Measurements from ENCODE around the gene GLIS2. TPM values are rescaled to one million over a fixed set of nuclear protein-coding genes. Genes with fewer than 3 reads are reported as not detected.
A peak's percentile ranks its signal among the peaks of the same experiment; 100 is the strongest.
"Not testable (repeated sequence)": the region's sequence is repeated elsewhere in the genome, so short reads cannot be mapped to it uniquely, and the experiment has no call there.

GLIS2 gene
- total RNA-seq, 2 donors from 2014 or later, result 1.6 to 3.6 TPM

DNA sequence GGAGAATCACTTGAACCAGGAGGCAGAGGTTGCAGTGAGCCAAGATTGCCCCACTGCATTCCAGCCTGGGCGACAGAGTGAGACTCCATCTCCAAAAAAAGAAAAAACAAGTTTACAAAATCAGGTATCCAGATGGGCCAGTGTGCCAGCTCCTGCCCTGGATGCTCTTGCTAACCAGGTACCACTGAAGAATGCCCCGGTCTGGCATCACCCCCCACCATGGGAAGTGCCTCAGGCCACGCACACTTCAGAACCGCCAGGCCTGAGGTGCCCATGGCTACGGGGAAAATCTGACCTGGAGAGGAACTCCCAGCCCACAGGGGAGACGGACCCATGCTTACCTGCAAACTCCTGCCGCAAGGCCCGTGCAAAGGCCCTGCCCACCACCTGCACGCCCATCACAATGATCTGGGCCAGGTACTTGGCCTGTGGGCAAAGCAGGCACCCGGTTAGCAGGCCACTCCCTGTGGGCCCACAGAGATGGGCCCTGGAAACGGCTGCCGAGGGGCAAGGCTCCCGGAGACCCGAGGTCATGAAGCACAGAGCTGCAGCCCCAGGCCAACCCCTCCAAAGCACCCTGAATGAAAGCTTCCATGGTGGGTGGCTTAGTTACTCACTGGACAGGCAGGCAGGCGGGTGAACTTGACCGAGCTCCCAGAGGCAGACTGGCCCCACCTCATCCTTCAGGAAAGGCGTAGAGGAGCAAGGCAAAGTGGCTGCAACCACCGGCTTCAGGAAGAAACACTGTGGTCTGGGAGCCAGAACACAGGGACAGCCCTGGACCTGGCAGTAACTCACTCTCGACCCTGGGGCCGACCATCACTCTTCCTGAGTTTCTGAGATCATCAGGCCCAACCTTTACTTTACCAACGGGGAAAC, 27.2 kb downstream of the GLIS2 start:
- ATAC-seq (no peak), DNase-seq (no peak)
- intact Hi-C loops (cut with DNase I, micrococcal nuclease), result no loop called here

DNA sequence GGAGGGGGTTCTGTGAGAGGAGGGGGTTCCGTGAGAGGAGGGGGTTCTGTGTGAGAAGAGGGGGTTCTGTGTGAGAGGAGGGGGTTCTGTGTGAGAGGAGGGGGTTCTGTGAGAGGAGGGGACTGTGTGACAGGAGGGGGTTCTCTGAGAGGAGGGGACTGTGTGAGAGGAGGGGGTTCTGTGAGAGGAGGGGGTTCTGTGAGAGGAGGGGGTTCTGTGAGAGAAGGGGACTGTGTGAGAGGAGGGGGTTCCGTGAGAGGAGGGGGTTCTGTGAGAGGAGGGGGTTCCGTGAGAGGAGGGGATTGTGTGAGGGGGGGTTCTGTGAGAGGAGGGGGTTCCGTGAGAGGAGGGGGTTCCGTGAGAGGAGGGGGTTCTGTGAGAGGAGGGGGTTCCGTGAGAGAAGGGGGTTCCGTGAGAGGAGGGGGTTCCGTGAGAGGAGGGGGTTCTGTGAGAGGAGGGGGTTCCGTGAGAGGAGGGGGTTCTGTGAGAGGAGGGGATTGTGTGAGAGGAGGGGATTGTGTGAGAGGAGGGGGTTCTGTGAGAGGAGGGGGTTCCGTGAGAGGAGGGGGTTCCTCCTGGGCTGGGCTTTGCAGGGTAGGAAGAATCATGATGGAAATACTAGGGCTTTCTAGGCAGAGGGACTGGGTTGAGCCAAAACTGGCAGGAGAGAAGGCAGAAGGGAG, 28.6 kb downstream of the GLIS2 start:
- intact Hi-C loops (cut with DNase I, micrococcal nuclease); DNase-seq; ATAC-seq: not testable (repeated sequence)

DNA sequence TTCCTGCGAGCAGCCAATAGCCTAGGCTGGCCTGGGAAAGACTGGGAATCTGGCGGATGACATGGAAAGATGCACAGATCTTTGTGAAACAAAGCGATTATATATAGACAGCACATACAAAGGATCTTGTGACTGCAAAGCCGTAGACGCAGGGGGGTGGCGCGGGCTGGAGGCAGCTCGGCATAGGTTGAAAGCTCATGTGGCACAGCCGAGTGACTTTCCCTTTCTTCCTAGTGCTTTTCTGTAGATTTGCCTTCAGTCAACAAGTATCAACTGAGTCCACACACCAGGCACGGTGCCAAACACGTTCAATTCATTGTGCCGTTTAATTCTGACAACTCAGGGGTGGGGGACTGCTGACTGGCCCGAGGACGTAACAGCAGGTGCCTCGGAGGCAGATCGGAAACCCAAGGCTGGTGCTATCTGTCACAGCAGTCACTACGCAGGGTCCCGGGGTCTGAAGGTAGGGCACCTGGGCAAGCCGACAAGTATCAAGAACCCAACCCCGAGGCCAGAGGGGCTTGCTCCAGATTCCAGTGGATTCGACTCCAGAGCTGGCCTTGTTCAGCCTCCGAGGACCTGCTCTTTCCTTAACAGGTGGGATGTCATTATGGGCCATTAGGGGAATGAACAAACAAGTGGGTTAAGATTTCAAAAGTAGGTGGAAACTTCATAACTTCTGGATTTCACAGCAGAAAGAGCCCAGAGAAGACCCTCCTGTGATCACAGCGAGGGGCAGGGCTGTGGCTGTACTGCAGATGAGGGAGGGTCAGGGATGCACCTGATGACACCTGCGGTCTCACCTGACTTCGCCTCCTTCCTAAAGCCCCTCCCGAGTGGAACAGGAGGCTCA, 29.3 kb downstream of the GLIS2 start:
- no peak for ATAC-seq
- no peak for DNase-seq
- intact Hi-C loops (cut with DNase I, micrococcal nuclease), result no loop called here

DNA sequence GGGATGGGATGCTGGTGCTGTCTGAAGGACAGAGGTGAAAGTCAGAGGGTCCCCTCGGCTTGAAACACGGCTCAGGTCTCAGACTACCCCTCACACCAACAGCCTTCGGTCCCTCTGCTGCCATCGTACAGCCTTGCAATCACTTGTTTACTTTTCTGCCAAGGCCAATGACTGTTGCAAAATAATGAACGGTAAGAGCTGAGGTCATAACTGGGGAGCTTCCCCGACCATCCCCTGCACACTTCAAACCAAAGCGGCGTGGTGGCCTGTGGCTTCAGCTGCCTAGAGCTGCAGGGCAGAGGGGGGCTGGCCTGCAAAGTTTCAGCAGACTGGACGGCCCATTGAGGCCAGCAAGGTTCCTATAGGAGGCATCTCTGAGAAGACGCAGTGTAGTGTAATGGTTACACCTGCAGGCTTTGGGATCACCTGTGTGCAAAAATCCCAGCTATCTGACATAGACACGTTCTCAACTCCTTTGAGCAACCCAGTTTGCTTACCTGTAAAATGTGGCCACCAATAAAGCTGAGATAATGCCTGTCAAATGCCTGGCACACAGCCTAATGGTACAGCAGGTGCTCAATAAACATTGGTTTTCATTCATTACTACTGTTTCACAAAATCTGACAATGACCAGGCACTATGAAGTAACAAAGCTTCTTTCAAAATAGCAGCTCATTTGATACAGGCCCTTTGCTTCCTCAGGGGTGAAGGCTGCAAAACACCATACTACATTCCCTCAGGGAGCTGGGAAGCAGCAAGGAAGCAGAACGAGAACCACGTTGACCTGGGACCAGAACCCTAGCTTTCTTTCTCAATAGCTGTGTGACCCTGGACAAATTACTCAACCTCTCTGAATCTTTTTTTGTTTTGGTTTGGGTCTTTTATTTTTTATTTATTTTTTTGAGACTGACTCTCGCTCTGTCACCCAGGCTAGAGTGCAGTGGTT, 30.2 kb downstream of the GLIS2 start:
- no peak for DNase-seq
- peak; percentile 23 for ATAC-seq
- intact Hi-C loops (cut with DNase I, micrococcal nuclease), result no loop called here

DNA sequence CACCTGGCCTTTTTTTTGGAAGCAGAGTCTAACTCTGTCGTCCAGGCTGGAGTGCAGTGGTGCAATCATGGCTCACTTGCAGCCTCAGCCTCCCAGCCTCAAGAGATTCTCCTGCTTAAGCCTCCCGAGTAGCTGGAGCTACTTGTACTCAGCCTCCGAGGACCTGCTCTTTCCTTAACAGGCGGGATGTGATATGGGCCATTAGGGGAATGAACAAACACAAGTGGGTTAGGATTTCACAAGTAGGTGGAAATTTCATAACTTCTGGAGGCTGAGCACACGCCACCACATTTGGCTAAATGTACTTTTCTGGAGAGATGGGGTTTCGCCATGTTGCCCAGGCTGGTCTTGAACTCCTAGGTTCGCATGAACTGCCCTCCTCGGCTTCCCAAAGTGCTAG, 31.1 kb downstream of the GLIS2 start:
- ATAC-seq (no peak), DNase-seq (no peak)

DNA sequence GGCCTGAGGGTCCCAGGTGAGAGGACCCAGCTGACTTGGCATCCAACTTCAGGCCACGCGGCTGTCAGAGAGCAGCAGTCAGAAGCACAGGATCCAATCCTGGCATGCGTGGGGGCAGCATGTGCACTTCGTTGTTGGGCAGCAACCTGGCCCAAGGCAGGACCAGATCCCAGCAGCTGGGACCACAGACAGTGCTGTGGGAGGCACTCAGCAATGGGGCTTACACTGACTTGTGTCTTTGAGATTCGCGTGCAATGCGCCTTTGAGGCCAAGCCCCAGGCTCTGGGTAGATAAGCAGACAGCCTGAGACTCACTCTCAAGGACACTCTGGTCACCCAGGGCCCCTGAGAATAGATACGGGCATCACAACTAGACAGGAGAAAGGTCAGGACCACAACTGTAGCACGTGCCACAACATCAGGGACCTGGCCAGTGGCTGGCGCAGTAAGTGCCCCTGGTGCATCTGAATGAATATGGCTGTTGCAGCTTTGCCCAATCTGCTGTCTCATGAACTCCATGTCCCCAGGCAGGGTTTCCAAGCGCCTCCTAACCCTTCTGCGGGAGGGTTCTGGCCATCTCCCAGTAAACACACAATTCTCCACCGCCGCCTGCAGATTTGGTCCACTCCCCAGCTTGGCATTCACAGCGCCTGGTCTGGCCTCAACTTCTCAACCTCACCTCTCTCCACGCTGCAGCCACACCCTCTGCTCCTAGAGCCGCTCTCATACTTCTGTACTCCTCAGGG, 32.1 kb downstream of the GLIS2 start:
- ATAC-seq, result no peak
- intact Hi-C loops (cut with DNase I, micrococcal nuclease), result no loop called here
- no peak for DNase-seq

More for the DNA sequence above, 31.1 kb downstream of the GLIS2 start:
- intact Hi-C loops (cut with DNase I, micrococcal nuclease), result no loop called here

DNA sequence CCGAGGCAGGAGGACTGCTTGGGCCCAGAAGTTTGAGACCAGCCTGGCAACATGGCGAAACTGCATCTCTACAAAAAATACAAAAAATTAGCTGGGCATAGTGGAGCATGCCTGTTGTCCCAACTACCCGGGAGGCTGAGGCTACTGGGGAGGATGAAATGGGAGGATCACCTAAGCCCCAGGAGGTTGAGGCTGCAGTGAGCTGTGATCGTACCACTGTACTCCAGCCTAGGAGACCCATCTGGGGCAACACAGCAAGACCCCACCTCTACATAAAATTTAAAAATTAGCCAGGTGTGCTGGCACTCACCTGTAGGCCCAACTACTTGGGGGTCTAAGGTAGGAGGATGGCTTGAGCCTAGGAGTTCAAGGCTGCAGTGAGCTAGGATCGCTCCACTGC, 33.5 kb downstream of the GLIS2 start:
- no peak for DNase-seq
- ATAC-seq, result no peak
- intact Hi-C loops (cut with DNase I, micrococcal nuclease), result no loop called here

DNA sequence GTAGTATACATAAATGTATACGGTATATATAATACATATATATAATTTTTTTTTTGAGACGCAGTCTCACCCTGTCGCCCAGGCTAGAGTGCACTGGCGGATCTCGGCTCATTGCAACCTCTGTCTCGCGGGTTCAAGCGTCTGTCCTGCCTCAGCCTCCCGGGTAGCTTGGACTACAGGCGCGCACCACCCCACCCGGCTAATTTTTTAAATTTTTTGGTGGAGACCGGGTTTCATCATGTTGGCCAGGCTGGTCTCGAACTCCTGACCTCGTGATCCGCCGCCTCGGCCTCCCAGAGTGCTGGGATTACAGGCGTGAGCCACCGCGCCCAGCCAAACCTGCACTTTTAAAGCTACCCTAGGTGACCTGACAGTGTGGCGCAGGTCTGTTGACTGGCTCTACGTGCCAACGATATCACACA, 34.5 kb downstream of the GLIS2 start:
- intact Hi-C loops (cut with DNase I, micrococcal nuclease), result no loop called here
- DNase-seq (no peak), ATAC-seq (no peak)

DNA sequence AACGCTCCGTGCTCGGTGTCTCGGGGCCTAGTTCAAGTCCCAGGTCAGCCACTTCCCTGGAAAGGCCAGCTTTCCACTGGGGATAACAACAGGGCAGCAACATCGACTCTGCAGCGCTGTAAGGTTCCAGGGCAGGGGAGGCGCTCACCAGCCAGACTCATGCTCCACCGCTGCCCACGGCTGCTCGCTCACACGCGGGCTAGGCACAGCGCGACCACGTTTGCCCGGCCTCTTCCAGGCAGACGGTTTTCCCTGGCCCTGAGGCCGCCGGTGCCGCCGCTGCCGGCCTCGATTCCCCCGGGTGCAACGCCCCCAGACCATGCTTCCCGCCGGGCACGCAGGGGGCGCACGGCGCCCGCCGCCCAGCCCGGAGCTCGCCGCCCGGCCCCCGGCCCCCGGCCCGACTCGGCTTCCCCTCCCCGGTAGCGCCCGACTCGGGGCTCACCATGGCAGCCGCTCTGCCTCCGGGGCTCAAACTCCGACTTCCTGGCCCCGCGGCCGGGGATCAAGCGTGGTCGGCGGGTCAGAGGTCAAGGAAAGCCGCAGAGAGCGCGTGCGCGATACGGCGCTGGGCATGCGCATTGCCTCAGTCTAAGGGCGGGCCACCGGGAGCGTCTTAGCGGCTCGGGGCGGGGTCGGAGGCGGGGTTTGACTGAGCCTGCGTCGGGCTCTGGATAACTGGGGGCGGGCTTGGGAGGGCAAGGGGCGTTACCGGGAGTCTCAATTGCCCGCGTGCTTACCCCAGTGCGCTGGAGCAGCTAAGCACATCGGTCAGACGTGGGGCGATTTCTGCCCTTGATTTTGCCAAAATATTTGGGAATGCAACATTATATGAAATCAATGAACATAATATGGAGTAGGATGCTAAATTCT, 35.2 kb downstream of the GLIS2 start, which contains the start of gene PAM16:
TSS of gene PAM16 (minus strand) at position 535 of the 873 bp plus-strand sequence. CDS start at position 448, 87 bp downstream.
- DNase-seq, result peak; percentile 96 to 99
- intact Hi-C loops (cut with DNase I, micrococcal nuclease), result no loop called here
- ATAC-seq, result peak; percentile 92

DNA sequence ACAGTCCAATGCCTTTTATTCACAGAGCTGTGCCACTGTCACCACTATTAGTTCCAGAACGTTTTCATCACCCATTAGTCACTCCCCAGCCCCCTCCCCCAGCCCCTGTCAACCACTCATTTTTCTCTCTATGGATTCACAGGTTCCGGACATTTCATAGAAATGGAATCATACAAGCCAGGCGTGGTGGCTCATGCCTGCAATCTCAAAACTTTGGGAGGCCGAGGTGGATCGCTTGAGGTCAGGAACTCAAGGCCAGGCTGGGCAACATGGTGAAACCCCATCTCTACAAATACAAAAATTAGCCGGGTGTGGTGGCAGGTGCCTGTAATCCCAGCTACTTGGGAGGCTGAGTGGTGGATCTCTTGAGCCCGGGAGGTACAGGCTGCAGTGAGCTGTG, 36.0 kb downstream of the GLIS2 start:
- no peak for ATAC-seq
- no peak for DNase-seq
- intact Hi-C loops (cut with DNase I, micrococcal nuclease), result no loop called here

DNA sequence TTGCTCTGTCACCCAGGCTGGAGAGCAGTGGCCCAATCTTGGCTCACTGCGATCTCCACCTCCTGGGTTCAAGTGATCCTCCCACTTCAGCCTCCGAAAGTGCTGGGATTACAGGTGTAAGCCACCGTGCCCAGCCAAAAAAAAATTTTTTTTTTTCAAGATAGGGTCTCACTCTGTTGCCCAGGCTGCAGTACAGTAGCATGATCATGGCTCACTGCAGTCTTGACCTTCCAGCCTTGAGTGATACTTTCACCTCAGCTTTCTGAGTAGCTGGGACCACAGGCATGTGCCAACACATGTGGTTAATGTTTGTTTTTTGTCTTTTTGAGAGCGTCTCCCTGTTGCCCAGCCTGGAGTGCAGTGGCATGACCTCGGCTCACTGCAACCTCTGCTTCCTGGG, 37.0 kb downstream of the GLIS2 start:
- DNase-seq (no peak), ATAC-seq (no peak)
- intact Hi-C loops (cut with DNase I, micrococcal nuclease), result no loop called here

DNA sequence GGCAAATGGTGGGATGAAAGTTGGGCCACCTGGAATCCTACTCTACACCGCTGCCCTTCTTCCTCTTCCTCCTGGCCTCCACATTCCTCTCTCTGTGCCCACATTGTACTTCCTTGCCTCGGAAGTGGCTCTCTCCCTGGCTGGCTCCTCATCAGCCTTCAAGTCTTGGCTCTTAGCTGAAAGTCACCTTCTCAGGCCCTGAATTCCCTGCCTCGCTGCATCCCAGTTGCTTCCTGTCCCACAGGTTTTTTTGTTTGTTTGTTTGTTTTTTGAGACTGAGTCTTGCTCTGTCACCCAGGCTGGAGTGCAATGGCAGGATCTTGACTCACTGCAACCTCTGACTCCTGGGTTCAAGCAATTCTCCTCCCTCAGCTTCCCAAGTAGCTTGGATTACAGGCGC, 37.8 kb downstream of the GLIS2 start:
- ATAC-seq, result no peak
- intact Hi-C loops (cut with DNase I, micrococcal nuclease), result no loop called here
- DNase-seq, result no peak

DNA sequence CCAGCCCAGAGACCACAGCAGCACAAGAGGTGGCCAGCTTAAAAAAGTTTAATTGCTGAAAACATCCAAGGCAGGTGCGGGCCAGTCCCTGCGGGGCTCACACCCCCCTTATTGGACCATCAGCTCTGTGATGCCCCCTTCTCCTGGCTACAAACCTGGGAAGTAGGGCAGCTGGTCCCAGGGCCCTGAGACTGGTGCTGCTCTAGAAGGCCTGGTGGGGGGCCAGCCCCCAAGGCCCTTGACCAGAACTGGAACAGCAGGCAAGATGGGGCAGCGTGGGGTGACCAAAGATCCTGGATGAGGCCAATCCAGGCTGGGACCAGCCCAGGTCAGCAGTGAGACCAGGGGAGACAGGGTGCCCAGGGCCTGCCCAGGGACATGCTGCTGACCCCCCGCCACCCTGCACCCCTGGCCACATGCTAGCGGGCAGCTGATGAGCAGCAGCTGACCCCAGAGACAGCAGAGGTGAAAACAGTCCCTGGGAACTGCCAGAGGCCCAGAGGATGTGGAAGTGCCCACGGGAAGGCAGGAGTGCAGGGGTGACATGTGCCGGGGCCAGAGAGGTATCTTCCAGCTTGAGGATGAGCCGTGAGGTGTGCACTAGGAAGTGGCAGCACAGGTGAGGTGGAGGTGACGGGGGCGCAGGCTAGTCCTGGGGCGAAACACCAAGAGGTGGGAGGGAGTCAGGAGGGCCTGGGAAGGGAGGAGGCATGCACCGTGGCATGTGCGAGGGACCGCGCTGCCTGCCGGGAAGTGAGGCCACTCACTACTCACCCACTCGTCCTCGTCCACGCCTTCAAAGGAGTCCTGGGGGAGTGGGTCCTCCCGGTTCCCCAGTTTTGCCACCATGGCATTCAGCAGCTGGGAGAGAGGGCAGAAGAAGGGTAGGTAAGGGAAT, 38.9 kb downstream of the GLIS2 start:
- ATAC-seq, result no peak
- intact Hi-C loops (cut with DNase I, micrococcal nuclease), result loop anchor here (5.0 kb wide), 1 partner anchor 48 kb away; no protein-coding TSS in a partner anchor

DNA sequence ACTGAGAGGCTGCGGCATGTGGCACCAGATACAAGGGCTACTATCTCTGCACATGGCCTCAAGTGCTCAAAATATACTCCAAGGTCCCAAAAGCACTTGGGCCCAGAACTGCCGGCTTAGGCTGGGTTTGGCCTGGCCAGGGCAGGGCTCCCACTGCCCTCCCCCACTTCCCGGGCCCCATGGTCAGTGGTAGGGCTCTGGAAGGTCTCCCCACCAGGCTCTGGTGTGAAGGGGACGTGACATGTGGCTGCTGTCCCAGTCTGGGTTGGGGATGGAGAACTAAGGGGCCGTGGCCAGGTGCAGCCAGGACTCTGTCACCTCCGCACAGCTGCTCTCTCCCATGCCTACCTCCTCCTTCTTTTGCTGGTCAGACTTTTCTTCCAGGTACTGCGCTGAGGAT, 41.0 kb downstream of the GLIS2 start:
- DNase-seq (no peak), ATAC-seq (no peak)
- intact Hi-C loops (cut with DNase I, micrococcal nuclease), result loop anchor here (5.0 kb wide), 1 partner anchor 45 kb away; no protein-coding TSS in a partner anchor

More for the DNA sequence above, 38.9 kb downstream of the GLIS2 start:
- no peak for DNase-seq

DNA sequence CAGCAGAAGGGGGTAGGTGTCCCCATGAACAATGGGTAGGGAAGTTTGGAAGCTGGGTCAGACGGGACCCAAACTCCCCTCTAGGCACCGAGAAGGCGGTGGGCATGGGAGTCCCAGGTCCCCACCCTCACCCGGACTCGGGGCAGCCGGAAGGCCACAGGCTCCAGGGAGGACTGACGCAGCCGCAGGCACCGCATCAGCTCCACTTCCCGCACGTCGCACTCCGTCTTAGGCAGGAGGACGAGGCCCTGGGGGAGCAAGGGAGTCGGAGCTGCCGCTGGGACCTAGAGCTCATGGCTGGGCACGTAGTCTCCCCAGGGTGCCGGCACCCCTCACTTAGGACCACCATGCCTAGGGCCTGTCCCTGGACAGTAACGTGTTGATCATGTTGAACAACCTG, 42.4 kb downstream of the GLIS2 start:
- no peak for ATAC-seq
- intact Hi-C loops (cut with DNase I, micrococcal nuclease), result loop anchor here (5.0 kb wide), 1 partner anchor 44 kb away; no protein-coding TSS in a partner anchor
- no peak for DNase-seq
